ENCODE data around the gene TMPRSS4. TPM values are rescaled to one million over a fixed set of nuclear protein-coding genes. Genes with fewer than 3 reads are reported as not detected.

TMPRSS4 gene
- polyA plus RNA-seq, 3 donors = 21.8 to 34.3 (median 30.3) TPM

DNA sequence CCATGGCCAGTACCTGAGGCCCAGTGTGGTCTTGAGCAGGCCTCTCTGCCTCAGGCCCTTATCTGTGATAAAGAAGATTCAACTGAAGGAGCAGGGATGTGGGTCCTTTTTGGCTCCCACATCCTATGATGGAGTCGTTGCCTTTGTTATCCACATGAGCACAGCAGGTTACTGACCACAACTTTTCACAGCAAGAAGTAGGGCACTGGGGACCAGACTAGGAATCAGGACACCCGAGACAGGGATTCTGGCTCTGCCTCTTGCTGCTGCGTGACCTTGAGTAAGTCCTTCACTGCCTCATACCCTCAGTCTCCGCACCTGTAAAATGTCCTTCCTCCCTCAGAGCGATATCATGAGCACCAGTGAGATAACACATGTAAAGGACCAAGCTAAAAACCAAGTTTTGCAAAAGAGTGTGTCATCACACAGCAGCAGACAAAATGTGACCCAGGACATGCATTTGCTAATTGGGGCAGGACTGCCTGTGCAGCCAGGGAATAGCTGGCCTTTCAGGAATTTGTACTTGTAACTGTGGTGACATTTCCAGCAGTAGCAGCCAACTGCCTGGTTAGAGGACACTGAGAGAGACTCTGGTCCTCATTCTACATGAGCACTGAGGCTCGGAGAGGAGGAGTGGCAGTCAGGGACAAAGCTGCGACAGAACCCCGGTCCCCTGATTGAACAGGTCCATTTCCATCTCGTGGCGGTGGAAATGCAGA lies 23.1 kb downstream of the TMPRSS4 start:
- no peak for DNase-seq

DNA sequence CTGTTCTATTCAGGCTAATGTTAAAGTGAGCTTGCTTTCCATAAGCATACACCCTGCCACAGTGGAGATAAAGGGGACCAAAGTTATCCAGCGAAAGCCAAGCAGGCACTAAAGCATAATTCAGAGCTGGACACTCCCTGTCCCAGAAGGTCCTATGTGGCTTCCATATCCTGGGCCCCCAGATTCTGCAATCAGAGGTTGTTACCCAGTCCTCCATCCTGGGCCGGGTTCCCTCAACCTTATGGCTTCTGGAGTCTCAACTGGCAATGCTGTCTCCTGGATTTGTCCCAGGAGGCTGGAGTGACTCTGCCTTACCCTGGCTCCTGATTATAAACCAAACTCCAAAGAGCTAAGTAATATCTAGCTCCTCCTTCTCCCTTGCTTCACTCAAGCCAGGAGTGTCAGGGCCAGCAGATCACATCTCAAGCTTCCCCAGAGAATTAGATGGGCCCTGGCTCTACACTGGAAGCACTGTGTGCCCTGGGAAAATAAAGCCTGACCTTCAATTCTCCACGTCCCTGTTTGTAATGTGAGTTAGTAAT lies 23.9 kb downstream of the TMPRSS4 start:
- DNase-seq = no peak

- DNase-seq = no peak
These were observed 25.9 kb downstream of the TMPRSS4 start for GRCh38 chr11:118102721-118103261.

GRCh38 chr11:118104491-118104890 lies 27.6 kb downstream of the TMPRSS4 start:
- DNase-seq = no peak

- no peak for DNase-seq
These were observed 28.9 kb downstream of the TMPRSS4 start for GRCh38 chr11:118105657-118106305.

- no peak for DNase-seq
These were observed 30.0 kb downstream of the TMPRSS4 start for GRCh38 chr11:118106789-118107335.

DNA sequence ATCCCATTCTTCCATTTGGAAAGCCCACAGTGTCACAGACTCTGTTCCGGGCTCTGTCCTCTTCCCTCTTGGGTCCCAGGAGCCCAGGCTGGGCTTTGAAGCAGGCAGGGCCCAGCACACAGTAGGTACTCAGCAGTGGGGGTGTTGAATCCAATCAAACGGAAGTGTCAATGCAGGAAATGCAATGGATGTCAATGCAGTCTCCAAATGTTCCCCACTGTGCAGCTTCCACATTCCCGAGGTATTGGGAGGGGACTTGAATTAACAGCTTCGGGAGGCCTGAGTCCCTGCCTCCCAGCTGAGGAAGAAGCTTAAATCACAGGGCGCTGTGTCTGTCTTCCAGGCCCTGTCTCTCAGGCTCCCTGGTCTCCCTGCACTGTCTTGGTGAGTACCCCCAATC lies 31.6 kb downstream of the TMPRSS4 start:
- DNase-seq = no peak

GRCh38 chr11:118109231-118109630 lies 32.4 kb downstream of the TMPRSS4 start:
- DNase-seq = no peak

- DNase-seq = no peak
These were observed 34.3 kb downstream of the TMPRSS4 start for GRCh38 chr11:118111019-118111743.

GRCh38 chr11:118111744-118112035 lies 34.8 kb downstream of the TMPRSS4 start:
- no peak for DNase-seq

- DNase-seq = no peak
These were observed 36.0 kb downstream of the TMPRSS4 start for GRCh38 chr11:118112711-118113430.

DNA sequence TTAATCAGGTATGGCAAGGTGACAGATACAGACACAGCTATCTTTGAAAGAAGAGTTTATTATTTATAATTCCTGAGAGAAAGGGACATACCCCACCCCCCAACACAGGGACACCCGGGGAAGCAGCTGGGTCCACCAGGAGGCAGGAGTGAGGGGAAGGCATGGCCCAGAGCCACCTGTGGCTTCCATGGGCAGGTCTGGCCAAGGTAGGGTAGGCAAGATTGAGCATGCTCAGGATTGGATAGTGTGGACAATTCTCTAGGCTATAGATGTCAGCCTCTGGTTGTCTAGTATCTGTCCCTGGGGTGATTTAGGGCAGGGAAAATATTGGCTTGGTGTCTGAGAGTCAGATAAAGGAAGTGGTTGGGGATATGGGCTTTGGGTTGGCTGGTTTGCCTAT lies 37.4 kb downstream of the TMPRSS4 start:
- DNase-seq = no peak

GRCh38 chr11:118115048-118115447 lies 38.2 kb downstream of the TMPRSS4 start:
- no peak for DNase-seq

GRCh38 chr11:118117790-118118601 lies 41.1 kb downstream of the TMPRSS4 start:
- DNase-seq = no peak

DNA sequence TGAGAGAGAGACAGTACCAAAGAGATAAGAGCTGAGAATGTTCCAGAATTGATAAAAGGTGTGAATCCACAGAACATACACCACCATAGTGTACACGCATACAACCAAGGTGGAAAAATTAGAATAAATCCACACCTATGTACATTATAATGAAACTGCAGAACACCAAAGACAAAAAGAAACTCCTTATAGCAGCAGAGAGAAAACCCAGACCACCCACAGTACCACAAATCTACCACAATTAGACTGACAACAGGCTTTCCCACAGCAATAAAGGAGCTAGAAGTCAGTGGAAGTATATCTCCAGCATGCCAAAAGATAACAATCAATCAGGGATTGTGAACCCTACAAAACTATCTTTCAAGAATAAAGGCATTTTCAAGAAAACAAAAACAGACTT lies 43.9 kb downstream of the TMPRSS4 start:
- no peak for DNase-seq

GRCh38 chr11:118124929-118125535 lies 48.2 kb downstream of the TMPRSS4 start:
- no peak for DNase-seq

DNA sequence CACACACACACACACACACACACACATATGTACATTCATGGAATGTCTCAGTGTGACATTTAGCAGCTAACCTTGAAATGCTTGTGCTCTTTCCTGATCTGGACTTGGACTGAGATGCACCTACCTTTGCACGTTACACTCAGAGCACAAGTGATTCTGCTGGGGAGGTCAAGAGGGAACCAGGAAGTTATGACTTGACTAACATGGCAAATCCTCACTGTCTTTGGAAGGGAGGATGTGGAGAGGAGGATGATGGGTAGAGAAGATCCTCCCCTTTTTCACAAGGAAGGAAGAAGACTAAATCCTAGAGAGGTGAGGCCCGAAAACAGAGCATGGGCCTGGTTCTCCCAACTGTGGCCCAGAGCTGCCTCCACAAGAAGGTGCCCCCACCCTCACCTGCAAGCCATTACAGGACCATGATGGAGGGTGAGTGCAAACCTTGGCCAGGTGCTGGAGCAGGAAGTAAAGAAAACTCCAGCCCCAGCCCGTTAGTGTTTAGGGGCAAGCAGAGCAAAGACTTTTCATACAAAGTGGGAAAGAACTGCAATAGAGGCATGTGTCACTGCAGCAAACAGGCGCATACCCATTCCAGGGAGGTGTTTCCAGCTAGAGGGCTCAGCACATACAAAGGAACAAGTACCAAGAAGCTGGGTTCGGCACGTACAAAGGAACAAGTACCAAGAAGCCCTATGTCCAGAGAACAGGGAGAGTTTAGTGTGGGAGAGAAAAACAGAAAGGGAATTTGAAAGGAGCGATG lies 49.4 kb downstream of the TMPRSS4 start:
- DNase-seq = no peak

DNA sequence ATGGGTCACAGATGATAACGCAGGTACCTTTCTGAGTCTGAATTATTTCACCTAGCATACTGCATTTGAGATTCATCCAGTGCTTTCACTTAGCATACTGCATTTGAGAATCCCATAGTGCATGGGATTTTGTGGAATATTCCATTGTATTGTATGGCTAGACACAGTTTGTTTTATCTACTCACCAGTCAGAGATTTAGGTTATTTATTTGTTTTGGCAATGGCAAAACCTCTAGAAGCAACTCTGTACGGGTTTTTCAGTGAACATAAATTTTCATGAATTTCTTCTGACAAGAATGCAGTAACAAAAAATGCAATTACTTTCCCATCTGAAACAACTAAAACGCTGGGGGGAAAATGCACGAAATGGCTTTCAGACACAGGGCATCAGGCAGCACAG lies 51.4 kb downstream of the TMPRSS4 start:
- DNase-seq = peak; percentile 39

DNA sequence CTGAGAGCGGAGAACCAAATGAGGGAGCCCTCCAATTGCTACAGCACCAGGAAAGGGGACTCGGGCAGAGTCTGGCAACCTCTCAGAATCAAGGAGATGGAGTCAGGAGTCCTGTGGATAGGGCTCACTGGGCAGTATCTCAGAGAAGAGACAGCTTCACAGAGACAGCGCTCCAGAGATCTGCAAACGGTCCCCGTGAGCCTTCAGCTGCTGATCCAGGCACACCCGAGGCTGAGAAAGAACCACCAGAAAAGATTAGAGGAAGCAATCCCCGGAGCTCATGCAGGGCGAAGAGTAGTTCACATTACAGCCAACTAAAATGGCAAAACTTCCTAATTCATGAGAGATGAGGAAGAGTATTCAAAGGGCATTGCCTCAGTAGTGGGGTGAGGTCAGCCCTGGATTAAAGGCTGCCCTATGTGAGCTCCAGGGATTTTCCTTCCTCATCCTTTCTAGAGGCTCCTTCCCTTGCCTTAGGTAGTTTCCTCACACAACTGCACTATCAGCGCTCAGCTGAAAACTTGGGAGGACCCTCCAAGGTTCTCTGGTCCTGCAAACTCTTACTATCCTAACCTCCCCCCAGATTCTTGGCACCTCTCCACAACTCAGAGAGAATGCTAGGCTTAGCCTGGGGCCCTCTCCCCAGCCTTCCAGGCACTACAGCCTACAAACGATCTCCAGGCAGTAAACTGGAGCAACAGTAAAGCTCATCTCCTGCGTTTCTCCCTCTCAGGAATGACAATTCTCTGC lies 52.0 kb downstream of the TMPRSS4 start:
- no peak for DNase-seq

Measured in renal pelvis (tissue), 4 donors.